ENCODE data around the gene INF2. TPM values are rescaled to one million over a fixed set of nuclear protein-coding genes. Genes with fewer than 3 reads are reported as not detected.

The INF2 gene
- total RNA-seq, 1 donor from 2014 or later = 126 TPM

DNA sequence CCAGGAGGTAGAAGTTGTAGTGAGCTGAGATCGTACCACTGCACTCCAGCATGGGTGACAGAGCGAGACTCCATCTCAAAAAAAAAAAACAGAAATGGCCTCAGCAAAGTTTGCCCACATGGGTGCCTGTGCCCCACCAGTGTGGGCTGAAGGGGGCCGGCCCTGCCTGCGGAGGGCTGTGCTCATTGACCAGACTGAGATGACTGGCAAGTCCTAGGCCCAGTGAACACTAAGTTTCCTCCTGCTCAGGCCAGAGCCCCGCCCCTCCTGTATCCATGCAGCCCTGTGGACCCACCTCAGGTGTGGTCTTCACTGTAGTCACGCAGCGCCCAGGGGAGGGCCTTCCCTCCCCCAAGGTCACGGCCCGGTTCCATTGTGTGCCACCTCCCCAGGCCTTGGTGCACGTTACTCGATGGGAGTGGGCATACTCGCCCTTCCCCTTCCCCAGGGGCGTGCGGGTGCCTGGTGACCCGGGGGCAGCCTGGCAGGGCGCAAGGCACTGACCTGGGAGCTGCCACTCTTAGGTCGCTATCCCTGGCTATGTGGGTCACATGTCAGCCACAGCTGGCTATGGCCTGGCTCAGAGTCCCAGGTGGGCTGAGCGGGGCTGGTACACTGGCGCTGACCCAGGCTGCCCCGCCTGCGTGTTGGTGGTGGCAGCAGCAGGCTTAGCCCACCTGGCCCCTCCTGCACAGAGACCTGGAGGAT, 16.1 kb downstream of the INF2 start:
- Mint-ChIP-seq H3K4me1 (ENCODE audit: low read depth, unreplicated experiment) (peaks cover 7% of the 10 kb centered on the region), H3K36me3 (ENCODE audit: low read depth, unreplicated experiment) (peaks cover 15% of the 10 kb centered on the region), H3K27ac (ENCODE audit: unreplicated experiment) (no peak overlapping the region), H3K27me3 (ENCODE audit: low read depth, unreplicated experiment) (no peaks in the 10 kb centered on the region), H3K4me3 (ENCODE audit: unreplicated experiment) (no peak overlapping the region), H3K9me3 (ENCODE audit: unreplicated experiment) (no peaks in the 10 kb centered on the region)
- Histone ChIP-seq H4K20me1 (ENCODE audit: insufficient read depth, low read length) (peaks cover 43% of the 10 kb centered on the region), H3K79me2 (ENCODE audit: insufficient read depth, low read length) (peaks cover 8% of the 10 kb centered on the region), H3K9ac (ENCODE audit: low read length) (no peak overlapping the region), H2AFZ (ENCODE audit: low read depth, low read length) (no peak overlapping the region), H3K4me2 (ENCODE audit: low read length) (no peak overlapping the region), H3K9me3 (ENCODE audit: insufficient read depth, low read depth, low read length) (no peaks in the 10 kb centered on the region), H3K27me3 (ENCODE audit: insufficient read depth, low read length) (no peaks in the 10 kb centered on the region), H3K27ac (ENCODE audit: low read depth, low read length) (no peak overlapping the region), H3K36me3 (ENCODE audit: insufficient read depth, low read length) (peaks cover 9% of the 10 kb centered on the region), H3K4me3 (ENCODE audit: insufficient read depth, low read depth, low read length) (no peak overlapping the region), H3K4me1 (ENCODE audit: insufficient read depth, low read length) (peaks cover 9% of the 10 kb centered on the region)
- TF ChIP-seq, protein P1, sequence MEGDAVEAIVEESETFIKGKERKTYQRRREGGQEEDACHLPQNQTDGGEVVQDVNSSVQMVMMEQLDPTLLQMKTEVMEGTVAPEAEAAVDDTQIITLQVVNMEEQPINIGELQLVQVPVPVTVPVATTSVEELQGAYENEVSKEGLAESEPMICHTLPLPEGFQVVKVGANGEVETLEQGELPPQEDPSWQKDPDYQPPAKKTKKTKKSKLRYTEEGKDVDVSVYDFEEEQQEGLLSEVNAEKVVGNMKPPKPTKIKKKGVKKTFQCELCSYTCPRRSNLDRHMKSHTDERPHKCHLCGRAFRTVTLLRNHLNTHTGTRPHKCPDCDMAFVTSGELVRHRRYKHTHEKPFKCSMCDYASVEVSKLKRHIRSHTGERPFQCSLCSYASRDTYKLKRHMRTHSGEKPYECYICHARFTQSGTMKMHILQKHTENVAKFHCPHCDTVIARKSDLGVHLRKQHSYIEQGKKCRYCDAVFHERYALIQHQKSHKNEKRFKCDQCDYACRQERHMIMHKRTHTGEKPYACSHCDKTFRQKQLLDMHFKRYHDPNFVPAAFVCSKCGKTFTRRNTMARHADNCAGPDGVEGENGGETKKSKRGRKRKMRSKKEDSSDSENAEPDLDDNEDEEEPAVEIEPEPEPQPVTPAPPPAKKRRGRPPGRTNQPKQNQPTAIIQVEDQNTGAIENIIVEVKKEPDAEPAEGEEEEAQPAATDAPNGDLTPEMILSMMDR (IDR thresholded peaks at IDR 0.05; ENCODE audit: insufficient read depth, low read depth, low read length) = no peak
- no peak for TF ChIP-seq EZH2 (IDR thresholded peaks at IDR 0.05; ENCODE audit: insufficient read depth, low read length)
- DNase-seq (ENCODE audit: low read depth) = no peak
- no peak for FAIRE-seq

DNA sequence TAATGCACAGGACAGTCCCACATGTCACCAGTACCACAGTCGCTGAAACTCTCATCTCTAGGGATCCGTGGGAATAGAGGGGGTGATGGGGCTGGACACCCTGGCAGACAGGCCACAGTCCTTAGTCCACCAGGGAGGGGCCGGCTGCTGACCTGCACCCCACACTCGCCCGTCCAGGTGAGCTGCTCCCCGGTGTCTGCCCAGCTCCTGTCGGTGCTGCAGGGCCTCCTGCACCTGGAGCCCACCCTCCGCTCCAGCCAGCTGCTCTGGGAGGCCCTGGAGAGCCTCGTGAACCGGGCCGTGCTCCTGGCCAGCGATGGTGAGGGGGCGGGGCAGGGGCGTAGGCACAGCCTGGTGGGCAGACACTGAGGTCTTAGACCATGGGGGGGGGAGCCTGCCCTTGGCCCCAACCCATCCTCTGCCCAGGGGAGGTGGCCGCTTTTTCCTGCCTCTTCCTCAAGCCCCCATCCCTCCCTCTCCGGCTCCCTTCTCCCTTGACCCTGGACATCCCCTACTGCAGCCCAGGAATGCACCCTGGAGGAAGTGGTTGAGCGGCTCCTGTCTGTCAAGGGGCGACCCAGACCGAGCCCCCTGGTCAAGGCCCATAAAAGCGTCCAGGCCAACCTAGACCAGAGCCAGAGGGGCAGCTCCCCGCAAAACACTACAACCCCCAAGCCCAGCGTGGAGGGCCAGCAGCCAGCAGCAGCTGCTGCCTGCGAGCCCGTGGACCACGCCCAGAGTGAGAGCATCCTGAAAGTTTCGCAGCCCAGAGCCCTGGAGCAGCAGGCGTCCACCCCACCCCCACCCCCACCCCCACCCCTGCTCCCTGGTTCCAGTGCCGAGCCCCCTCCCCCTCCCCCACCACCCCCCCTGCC, 17.6 kb downstream of the INF2 start:
- Mint-ChIP-seq H3K9me3 (ENCODE audit: unreplicated experiment) (no peaks in the 10 kb centered on the region), H3K27ac (ENCODE audit: unreplicated experiment) (no peak overlapping the region), H3K27me3 (ENCODE audit: low read depth, unreplicated experiment) (no peaks in the 10 kb centered on the region), H3K36me3 (ENCODE audit: low read depth, unreplicated experiment) (peaks cover 15% of the 10 kb centered on the region), H3K4me1 (ENCODE audit: low read depth, unreplicated experiment) (peaks cover 4% of the 10 kb centered on the region), H3K4me3 (ENCODE audit: unreplicated experiment) (no peak overlapping the region)
- Histone ChIP-seq H3K27ac (ENCODE audit: low read depth, low read length) (no peak overlapping the region), H3K27me3 (ENCODE audit: insufficient read depth, low read length) (no peaks in the 10 kb centered on the region), H3K4me2 (ENCODE audit: low read length) (no peak overlapping the region), H2AFZ (ENCODE audit: low read depth, low read length) (no peak overlapping the region), H3K4me3 (ENCODE audit: insufficient read depth, low read depth, low read length) (no peak overlapping the region), H3K36me3 (ENCODE audit: insufficient read depth, low read length) (peaks cover 9% of the 10 kb centered on the region), H3K4me1 (ENCODE audit: insufficient read depth, low read length) (peaks cover 9% of the 10 kb centered on the region), H3K9me3 (ENCODE audit: insufficient read depth, low read depth, low read length) (no peaks in the 10 kb centered on the region), H4K20me1 (ENCODE audit: insufficient read depth, low read length) (peaks cover 28% of the 10 kb centered on the region), H3K79me2 (ENCODE audit: insufficient read depth, low read length) (no peaks in the 10 kb centered on the region), H3K9ac (ENCODE audit: low read length) (no peak overlapping the region)
- DNase-seq (ENCODE audit: low read depth) (no peak), FAIRE-seq (no peak)
- TF ChIP-seq, protein P1 (IDR thresholded peaks at IDR 0.05; ENCODE audit: insufficient read depth, low read depth, low read length) = no peak
- no peak for TF ChIP-seq EZH2 (IDR thresholded peaks at IDR 0.05; ENCODE audit: insufficient read depth, low read length)
